PFSK-1 (cell line): ENCODE results near the gene ZRANB1.

Experiments
- FOXP2 ChIP-seq: optimal IDR thresholded peaks from 2 replicates; pipeline ENCODE3; 2011; ENCODE audit warnings: borderline replicate concordance, control low read depth, inconsistent platforms; ENCODE audit not compliant: insufficient read depth; ENCODE audit errors: extremely low read length, extremely low read depth
- POLR2AphosphoS5 ChIP-seq: IDR thresholded peaks from 2 replicates; pipeline ENCODE4 v1.6.1; 2012; ENCODE audit warnings: low read depth, mild to moderate bottlenecking, control low read depth, low read length, moderate library complexity
- REST ChIP-seq, 2 experiments: IDR thresholded peaks; 2 replicates each; pipeline versions ENCODE4 v1.6.1 to v1.8.0; 2011 to 2012; ENCODE audit warnings: low read depth in 2 of 2, low read length in 2 of 2, control low read depth in 1 of 2, inconsistent platforms in 1 of 2, mild to moderate bottlenecking in 1 of 2, moderate library complexity in 1 of 2; ENCODE audit not compliant: insufficient read depth in 1 of 2
- SIN3A ChIP-seq: IDR thresholded peaks from 2 replicates; pipeline ENCODE4 v1.6.1; 2012; ENCODE audit warnings: mild to moderate bottlenecking, low read length, moderate library complexity, borderline replicate concordance; ENCODE audit not compliant: insufficient read depth
- TAF1 ChIP-seq: IDR thresholded peaks from 2 replicates; pipeline ENCODE4 v1.6.1; 2012; ENCODE audit warnings: low read length, control low read depth, borderline replicate concordance; ENCODE audit not compliant: insufficient read depth

Gene ZRANB1

GRCh38 chr10:124918906-124919305 lies 23.0 kb upstream of the ZRANB1 start:
- no peak for TF ChIP-seq SIN3A
- no peak for TF ChIP-seq TAF1
- no peak for TF ChIP-seq FOXP2
- no peak for TF ChIP-seq POLR2AphosphoS5
- TF ChIP-seq REST (IDR thresholded peaks at IDR 0.05; ENCODE audit: insufficient read depth in 1 of 2, low read depth in 2 of 2, low read length in 2 of 2) = no peak

GRCh38 chr10:124921261-124921660 lies 20.7 kb upstream of the ZRANB1 start:
- TF ChIP-seq TAF1 = no peak
- no peak for TF ChIP-seq FOXP2
- TF ChIP-seq SIN3A = no peak
- no peak for TF ChIP-seq POLR2AphosphoS5
- TF ChIP-seq REST (IDR thresholded peaks at IDR 0.05; ENCODE audit: insufficient read depth in 1 of 2, low read depth in 2 of 2, low read length in 2 of 2) = no peak

GRCh38 chr10:124923684-124924083 lies 18.2 kb upstream of the ZRANB1 start:
- TF ChIP-seq REST (IDR thresholded peaks at IDR 0.05; ENCODE audit: insufficient read depth in 1 of 2, low read depth in 2 of 2, low read length in 2 of 2) (no peak), FOXP2 (no peak), POLR2AphosphoS5 (no peak), TAF1 (no peak), SIN3A (no peak)

GRCh38 chr10:124926548-124926947 lies 15.4 kb upstream of the ZRANB1 start:
- TF ChIP-seq REST (IDR thresholded peaks at IDR 0.05; ENCODE audit: insufficient read depth in 1 of 2, low read depth in 2 of 2, low read length in 2 of 2) = no peak

- no peak for TF ChIP-seq SIN3A
- TF ChIP-seq FOXP2 = no peak
- TF ChIP-seq POLR2AphosphoS5 = no peak
- no peak for TF ChIP-seq REST (IDR thresholded peaks at IDR 0.05; ENCODE audit: insufficient read depth in 1 of 2, low read depth in 2 of 2, low read length in 2 of 2)
- no peak for TF ChIP-seq TAF1
Measured at GRCh38 chr10:124928087-124928486, 13.8 kb upstream of the ZRANB1 start.
